GM18526 (cell line): Measurements from ENCODE around the gene ARGLU1.

Experiments used
- POLR2A ChIP-seq: IDR thresholded peaks from 3 replicates; pipeline ENCODE4 v1.6.1; 2011; ENCODE audit not compliant: insufficient read length; ENCODE audit errors: extremely low read depth

The ARGLU1 gene

GRCh38 chr13:106567474-106568298 lies at the start of gene ARGLU1:
Gene ARGLU1, minus strand, starts transcription at chr13:106568137. Its CDS starts 218 bp downstream, at chr13:106567919.
- TF ChIP-seq POLR2A, result peak; percentile 89

GRCh38 chr13:106617561-106617960 lies 49.6 kb upstream of the ARGLU1 start:
- TF ChIP-seq POLR2A, result no peak

GRCh38 chr13:106616729-106617128 lies 48.8 kb upstream of the ARGLU1 start:
- no peak for TF ChIP-seq POLR2A

GRCh38 chr13:106614874-106615273 lies 46.9 kb upstream of the ARGLU1 start:
- no peak for TF ChIP-seq POLR2A

GRCh38 chr13:106612688-106613087 lies 44.8 kb upstream of the ARGLU1 start:
- TF ChIP-seq POLR2A, result no peak

GRCh38 chr13:106610486-106610885 lies 42.5 kb upstream of the ARGLU1 start:
- no peak for TF ChIP-seq POLR2A

- no peak for TF ChIP-seq POLR2A
Measured at GRCh38 chr13:106609116-106609515, 41.2 kb upstream of the ARGLU1 start.

- TF ChIP-seq POLR2A, result no peak
Measured at GRCh38 chr13:106603546-106603945, 35.6 kb upstream of the ARGLU1 start.

GRCh38 chr13:106602178-106602577 lies 34.2 kb upstream of the ARGLU1 start:
- no peak for TF ChIP-seq POLR2A

- no peak for TF ChIP-seq POLR2A
Measured at GRCh38 chr13:106601489-106601888, 33.6 kb upstream of the ARGLU1 start.

GRCh38 chr13:106599875-106600797 lies 32.2 kb upstream of the ARGLU1 start:
- no peak for TF ChIP-seq POLR2A

GRCh38 chr13:106597749-106598395 lies 29.9 kb upstream of the ARGLU1 start:
- TF ChIP-seq POLR2A, result no peak

- no peak for TF ChIP-seq POLR2A
Measured at GRCh38 chr13:106597186-106597585, 29.2 kb upstream of the ARGLU1 start.

- TF ChIP-seq POLR2A, result no peak
Measured at GRCh38 chr13:106596275-106596937, 28.5 kb upstream of the ARGLU1 start.

GRCh38 chr13:106595625-106596024 lies 27.7 kb upstream of the ARGLU1 start:
- TF ChIP-seq POLR2A, result no peak
